NCI-H1105 (cell line): ENCODE results near the gene MED25.
"Not testable (repeated sequence)": the region's sequence is repeated elsewhere in the genome, so short reads cannot be mapped to it uniquely, and the experiment has no call there.

ENCODE experiments used
- DNase-seq: peaks from one replicate; lab custom pipeline; 2025; lab: John Stamatoyannopoulos, UW

MED25 gene

GRCh38 chr19:49816590-49816989 is 1.5 kb upstream of the MED25 start:
- no peak for DNase-seq

- DNase-seq, result no peak
Measured at GRCh38 chr19:49818649-49819370, 721 bp downstream of the MED25 start.

GRCh38 chr19:49819452-49820115 is 1.5 kb downstream of the MED25 start:
- not testable (repeated sequence) for DNase-seq

GRCh38 chr19:49820125-49820524 is 2.0 kb downstream of the MED25 start:
- DNase-seq, result peak; percentile 25

- DNase-seq, result peak; percentile 91
Measured at GRCh38 chr19:49823472-49823871, 5.4 kb downstream of the MED25 start.

- no peak for DNase-seq
Measured at GRCh38 chr19:49824662-49825061, 6.6 kb downstream of the MED25 start.

GRCh38 chr19:49827034-49827433 is 8.9 kb downstream of the MED25 start:
- DNase-seq, result no peak

GRCh38 chr19:49829200-49829599 is 11.1 kb downstream of the MED25 start:
- DNase-seq, result no peak

GRCh38 chr19:49829721-49830120 is 11.6 kb downstream of the MED25 start:
- DNase-seq, result no peak

- DNase-seq, result no peak
Measured at GRCh38 chr19:49830766-49831165, 12.7 kb downstream of the MED25 start.

- DNase-seq, result no peak
Measured at GRCh38 chr19:49831592-49831991, 13.5 kb downstream of the MED25 start.

GRCh38 chr19:49832556-49832955 is 14.5 kb downstream of the MED25 start:
- DNase-seq, result no peak

- no peak for DNase-seq
Measured at GRCh38 chr19:49833599-49833998, 15.5 kb downstream of the MED25 start.

GRCh38 chr19:49835562-49835961 is 17.5 kb downstream of the MED25 start:
- no peak for DNase-seq

- no peak for DNase-seq
Measured at GRCh38 chr19:49836176-49837008, 18.3 kb downstream of the MED25 start.

GRCh38 chr19:49837009-49837310 is 18.9 kb downstream of the MED25 start:
- no peak for DNase-seq

- no peak for DNase-seq
Measured at GRCh38 chr19:49837425-49837824, 19.3 kb downstream of the MED25 start.

- no peak for DNase-seq
Measured at GRCh38 chr19:49838885-49839588, 20.9 kb downstream of the MED25 start.

GRCh38 chr19:49839713-49840112 is 21.6 kb downstream of the MED25 start:
- no peak for DNase-seq

- no peak for DNase-seq
Measured at GRCh38 chr19:49840321-49840720, 22.2 kb downstream of the MED25 start.

GRCh38 chr19:49840736-49841249 is 22.7 kb downstream of the MED25 start:
- no peak for DNase-seq

- DNase-seq, result no peak
Measured at GRCh38 chr19:49843265-49843664, 25.2 kb downstream of the MED25 start.
